OCI-LY3 (cell line): ENCODE results near the gene S100A4.
"Not testable (repeated sequence)": the region's sequence is repeated elsewhere in the genome, so short reads cannot be mapped to it uniquely, and the experiment has no call there.

Source experiments
- H2AFZ ChIP-seq: fragments of 200-600, 300-600 bp; shearing (Covaris generic); 2 replicates; pipeline ENCODE4 v1.6.0; 2014; ENCODE audit warnings: antibody characterized with exemption, low read depth, low read length
- H3K27ac ChIP-seq: fragments of 200-600, 300-600 bp; sonication (generic); 2 replicates; pipeline ENCODE4 v1.5.1; 2014; ENCODE audit warnings: mild to moderate bottlenecking, low read length, moderate library complexity, mixed read lengths
- H3K27me3 ChIP-seq: fragments of 200-600, 300-600 bp; sonication (generic); 2 replicates; pipeline ENCODE4 v1.6.1; 2014; ENCODE audit warnings: low read depth, low read length, mixed read lengths
- H3K36me3 ChIP-seq: fragments of 200-600, 300-600 bp; sonication (generic); replicated peaks from 2 replicates; pipeline ENCODE3; 2014; ENCODE audit warnings: low read depth, low read length, mixed read lengths
- H3K4me1 ChIP-seq: fragments of 300-600, 200-600 bp; sonication (generic); 2 replicates; pipeline ENCODE4 v1.6.1; 2014; ENCODE audit warnings: low read length, mixed read lengths
- H3K4me2 ChIP-seq: fragments of 200-600, 300-600 bp; sonication (generic); 2 replicates; pipeline ENCODE4 v1.6.1; 2014; ENCODE audit warnings: low read length, mixed read lengths
- H3K4me3 ChIP-seq: fragments of 300-600, 200-600 bp; sonication (generic); 2 replicates; pipeline ENCODE4 v1.5.1; 2014; ENCODE audit warnings: antibody characterized with exemption, mild to moderate bottlenecking, low read length, moderate library complexity
- H3K79me2 ChIP-seq: fragments of 300-600, 200-600 bp; shearing (Covaris generic); 2 replicates; pipeline ENCODE4 v1.6.1; 2014; ENCODE audit warnings: mild to moderate bottlenecking, low read length, mixed read lengths
- H3K9ac ChIP-seq: fragments of 300-600, 200-600 bp; shearing (Covaris generic); 2 replicates; pipeline ENCODE4 v1.6.0; 2014; ENCODE audit warnings: mild to moderate bottlenecking, low read length, moderate library complexity
- H3K9me3 ChIP-seq: fragments of 200-600, 300-600 bp; shearing (Covaris generic); 2 replicates; pipeline ENCODE4 v1.6.1; 2014; ENCODE audit warnings: low read length, mixed read lengths; ENCODE audit not compliant: insufficient read depth
- H4K20me1 ChIP-seq: fragments of 200-600, 300-600 bp; sonication (generic); 2 replicates; pipeline ENCODE4 v1.6.1; 2016; ENCODE audit warnings: low read length, mixed read lengths; ENCODE audit not compliant: insufficient read depth
- EZH2phosphoT487 ChIP-seq: fragments of 200-600 bp; shearing (Covaris generic); IDR thresholded peaks from 2 replicates; pipeline ENCODE4 v1.6.1; 2018; ENCODE audit warnings: antibody characterized with exemption, mixed run types, low read depth
- TF ChIP-seq, protein P1 (sequence below): fragments of 200-600, 300-600 bp; sonication (generic); IDR thresholded peaks from 2 replicates; pipeline ENCODE4 v1.5.1; 2014; ENCODE audit warnings: antibody characterized with exemption, low read length, low read depth

Gene S100A4

DNA sequence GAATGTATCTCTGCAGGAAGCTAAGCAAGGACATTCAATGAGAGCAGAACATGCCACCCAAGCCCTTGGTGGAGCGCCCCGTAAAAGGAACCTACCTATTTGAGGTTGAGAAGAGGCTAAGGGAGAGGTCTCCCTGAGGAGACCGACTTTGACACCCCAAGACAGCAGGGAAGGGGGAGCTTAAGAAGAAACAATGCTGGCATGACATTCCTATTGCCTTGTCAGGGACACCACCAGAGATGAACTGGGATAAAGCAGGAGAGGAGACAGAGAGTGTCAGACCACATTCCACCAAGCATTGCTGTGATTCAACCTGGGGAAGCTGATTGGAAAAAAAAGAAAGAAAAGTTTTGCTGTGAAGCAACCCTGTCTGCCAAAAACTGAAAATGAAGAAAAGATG is 33.3 kb upstream of the S100A4 start:
- Histone ChIP-seq H4K20me1 (no peaks in the 10 kb centered on the region), H3K79me2 (no peaks in the 10 kb centered on the region), H3K27me3 (no peaks in the 10 kb centered on the region), H3K4me2 (no peak overlapping the region), H3K27ac (no peak overlapping the region), H3K9me3 (no peaks in the 10 kb centered on the region), H3K4me1 (peaks cover 15% of the 10 kb centered on the region), H2AFZ (no peak overlapping the region), H3K9ac (no peak overlapping the region), H3K4me3 (no peak overlapping the region), H3K36me3 (no peaks in the 10 kb centered on the region)
- TF ChIP-seq EZH2phosphoT487, result no peak
- TF ChIP-seq, protein P1, sequence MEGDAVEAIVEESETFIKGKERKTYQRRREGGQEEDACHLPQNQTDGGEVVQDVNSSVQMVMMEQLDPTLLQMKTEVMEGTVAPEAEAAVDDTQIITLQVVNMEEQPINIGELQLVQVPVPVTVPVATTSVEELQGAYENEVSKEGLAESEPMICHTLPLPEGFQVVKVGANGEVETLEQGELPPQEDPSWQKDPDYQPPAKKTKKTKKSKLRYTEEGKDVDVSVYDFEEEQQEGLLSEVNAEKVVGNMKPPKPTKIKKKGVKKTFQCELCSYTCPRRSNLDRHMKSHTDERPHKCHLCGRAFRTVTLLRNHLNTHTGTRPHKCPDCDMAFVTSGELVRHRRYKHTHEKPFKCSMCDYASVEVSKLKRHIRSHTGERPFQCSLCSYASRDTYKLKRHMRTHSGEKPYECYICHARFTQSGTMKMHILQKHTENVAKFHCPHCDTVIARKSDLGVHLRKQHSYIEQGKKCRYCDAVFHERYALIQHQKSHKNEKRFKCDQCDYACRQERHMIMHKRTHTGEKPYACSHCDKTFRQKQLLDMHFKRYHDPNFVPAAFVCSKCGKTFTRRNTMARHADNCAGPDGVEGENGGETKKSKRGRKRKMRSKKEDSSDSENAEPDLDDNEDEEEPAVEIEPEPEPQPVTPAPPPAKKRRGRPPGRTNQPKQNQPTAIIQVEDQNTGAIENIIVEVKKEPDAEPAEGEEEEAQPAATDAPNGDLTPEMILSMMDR, result no peak

DNA sequence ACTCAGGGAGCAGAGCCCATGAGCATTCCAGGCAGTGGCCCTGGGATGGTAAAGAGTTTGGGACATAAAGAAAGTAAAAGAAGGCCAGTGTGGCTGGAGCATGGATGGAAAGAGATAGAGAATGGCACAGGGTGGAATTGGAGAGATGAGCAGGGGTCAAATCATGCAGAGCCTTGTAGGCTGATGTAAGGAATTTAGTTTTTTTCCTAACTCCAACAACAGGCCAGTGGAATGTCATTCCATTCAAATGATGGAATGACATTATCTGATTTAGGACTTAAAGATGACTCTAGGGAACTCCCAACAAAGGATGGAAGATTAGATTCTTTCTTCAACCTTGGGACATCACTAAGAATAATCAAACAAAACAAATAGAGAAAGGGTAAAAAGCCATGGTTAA is 32.9 kb upstream of the S100A4 start:
- Histone ChIP-seq H2AFZ (no peak overlapping the region), H3K27me3 (no peaks in the 10 kb centered on the region), H3K79me2 (no peaks in the 10 kb centered on the region), H3K4me1 (peaks cover 15% of the 10 kb centered on the region), H3K4me3 (no peak overlapping the region), H3K4me2 (no peak overlapping the region), H3K27ac (no peak overlapping the region), H4K20me1 (no peaks in the 10 kb centered on the region), H3K9me3 (no peaks in the 10 kb centered on the region), H3K36me3 (no peaks in the 10 kb centered on the region), H3K9ac (no peak overlapping the region)
- TF ChIP-seq, protein P1, result no peak
- no peak for TF ChIP-seq EZH2phosphoT487

DNA sequence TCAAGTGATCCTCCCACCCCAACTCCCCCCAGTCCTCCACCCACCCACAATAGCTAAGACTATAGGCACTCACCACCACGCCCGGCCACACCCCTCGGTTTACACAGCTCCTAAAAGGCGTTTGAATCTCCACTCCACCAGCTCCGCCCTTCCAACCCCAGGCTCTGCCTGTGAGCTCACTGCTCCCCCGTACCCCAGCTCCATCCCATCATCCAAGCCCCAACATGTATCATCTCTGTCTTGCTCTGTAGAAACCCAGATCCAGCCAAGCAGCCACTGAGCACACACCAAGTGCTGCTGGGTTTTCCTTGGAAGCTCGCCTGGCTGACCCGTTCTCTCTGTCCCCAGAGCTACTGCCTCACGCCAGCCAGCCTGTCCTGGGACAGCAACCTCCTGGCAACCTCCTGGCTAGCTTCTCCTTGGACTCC is 32.0 kb upstream of the S100A4 start:
- H2AFZ ChIP-seq, result peak overlapping the region; percentile 73
- H3K4me2 ChIP-seq, result peak overlapping the region; percentile 68

DNA sequence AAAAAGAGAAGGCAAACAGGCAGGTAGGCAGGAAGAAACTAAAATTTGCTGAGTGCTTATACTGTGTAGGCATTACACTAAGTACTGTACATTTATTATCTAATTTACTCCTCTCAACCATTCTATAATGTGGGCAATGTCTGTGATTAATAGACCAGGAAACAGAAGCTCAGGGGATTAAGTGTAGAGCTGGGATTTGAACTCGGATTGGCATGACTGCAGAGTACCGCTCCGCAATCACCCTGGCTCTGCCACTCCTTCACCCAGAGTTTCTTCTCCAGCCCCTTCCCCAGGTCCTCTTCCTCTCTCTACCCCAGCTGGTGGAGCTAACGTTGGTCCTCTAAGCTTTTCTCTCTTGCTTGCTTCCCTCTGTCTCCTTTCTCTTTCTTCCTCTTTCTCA is 31.5 kb upstream of the S100A4 start:
- Histone ChIP-seq H4K20me1 (no peaks in the 10 kb centered on the region), H2AFZ (peak overlapping the region; percentile 73), H3K4me3 (peak overlapping the region; percentile 57), H3K4me1 (peaks cover 28% of the 10 kb centered on the region), H3K36me3 (no peaks in the 10 kb centered on the region), H3K27me3 (no peaks in the 10 kb centered on the region), H3K79me2 (no peaks in the 10 kb centered on the region), H3K9ac (peak overlapping the region; percentile 34), H3K27ac (no peak overlapping the region), H3K9me3 (no peaks in the 10 kb centered on the region), H3K4me2 (peak overlapping the region; percentile 68)
- TF ChIP-seq, protein P1, result no peak
- no peak for TF ChIP-seq EZH2phosphoT487

More for the DNA sequence above, 32.0 kb upstream of the S100A4 start:
- H3K4me1 ChIP-seq, result peaks cover 23% of the 10 kb centered on the region
- H3K9ac ChIP-seq, result peak overlapping the region; percentile 34
- TF ChIP-seq, protein P1, result no peak
- no peak for TF ChIP-seq EZH2phosphoT487
- no peaks in the 10 kb centered on the region for H3K27me3 ChIP-seq
- H3K79me2 ChIP-seq, result no peaks in the 10 kb centered on the region
- H3K27ac ChIP-seq, result no peak overlapping the region
- peak overlapping the region; percentile 57 for H3K4me3 ChIP-seq
- H4K20me1 ChIP-seq, result no peaks in the 10 kb centered on the region
- H3K36me3 ChIP-seq, result no peaks in the 10 kb centered on the region
- H3K9me3 ChIP-seq, result no peaks in the 10 kb centered on the region

DNA sequence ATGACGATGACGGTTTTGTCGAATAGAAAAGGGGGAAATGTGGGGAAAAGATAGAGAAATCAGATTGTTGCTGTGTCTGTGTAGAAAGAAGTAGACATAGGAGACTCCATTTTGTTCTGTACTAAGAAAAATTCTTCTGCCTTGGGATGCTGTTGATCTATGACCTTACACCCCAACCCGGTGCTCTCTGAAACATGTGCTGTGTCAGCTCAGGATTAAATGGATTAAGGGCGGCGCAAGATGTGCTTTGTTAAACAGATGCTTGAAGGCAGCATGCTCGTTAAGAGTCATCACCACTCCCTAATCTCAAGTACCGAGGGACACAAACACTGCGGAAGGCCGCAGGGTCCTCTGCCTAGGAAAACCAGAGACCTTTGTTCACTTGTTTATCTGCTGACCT is 29.9 kb upstream of the S100A4 start:
- not testable (repeated sequence) for H3K79me2 ChIP-seq, H3K27ac ChIP-seq, H3K27me3 ChIP-seq, H3K9ac ChIP-seq, H4K20me1 ChIP-seq, H3K4me3 ChIP-seq, H3K4me2 ChIP-seq, H3K36me3 ChIP-seq, H2AFZ ChIP-seq, H3K9me3 ChIP-seq
- peaks cover 31% of the 10 kb centered on the region for H3K4me1 ChIP-seq

DNA sequence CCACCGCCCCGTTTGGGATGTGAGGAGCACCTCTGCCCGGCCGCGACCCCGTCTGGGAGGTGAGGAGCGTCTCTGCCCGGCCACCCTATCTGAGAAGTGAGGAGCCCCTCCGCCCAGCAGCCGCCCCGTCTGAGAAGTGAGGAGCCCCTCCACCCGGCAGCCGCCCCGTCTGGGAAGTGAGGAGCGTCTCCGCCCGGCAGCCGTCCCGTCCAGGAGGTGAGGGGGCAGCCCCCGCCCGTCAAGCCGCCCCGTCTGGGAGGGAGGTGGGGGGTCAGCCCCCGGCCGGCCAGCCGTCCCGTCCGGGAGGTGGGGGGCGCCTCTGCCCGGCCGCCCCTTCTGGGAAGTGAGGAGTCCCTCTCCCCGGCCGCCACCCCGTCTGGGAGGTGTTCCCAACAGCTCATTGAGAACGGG is 29.5 kb upstream of the S100A4 start:
- not testable (repeated sequence) for H3K27ac ChIP-seq, H3K9ac ChIP-seq, H4K20me1 ChIP-seq, H2AFZ ChIP-seq, H3K36me3 ChIP-seq, H3K27me3 ChIP-seq, H3K4me2 ChIP-seq, H3K4me3 ChIP-seq, H3K79me2 ChIP-seq, H3K9me3 ChIP-seq
- peaks cover 31% of the 10 kb centered on the region for H3K4me1 ChIP-seq
